Measurements from ENCODE around the gene ENAH.

DNA sequence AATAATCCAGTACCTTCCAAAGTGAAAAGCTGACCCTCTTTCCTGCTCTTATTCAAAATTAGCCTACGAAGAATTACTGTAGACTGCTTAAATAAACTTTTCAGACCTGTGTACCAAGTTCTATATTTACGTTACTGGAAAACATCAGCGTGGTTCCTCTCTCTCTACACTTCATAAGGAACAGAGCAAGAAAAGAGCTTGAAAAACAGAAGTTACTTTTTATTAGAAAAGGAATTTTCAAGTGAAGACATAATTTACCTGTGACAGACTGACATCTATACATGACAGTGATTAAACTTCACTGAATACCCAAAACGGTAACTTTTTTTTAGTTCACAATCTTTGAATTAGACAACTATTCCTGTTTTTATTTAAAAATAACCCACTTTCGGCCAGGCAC lies 2.7 kb downstream of the ENAH start:
- no peak for TF ChIP-seq CTCF (IDR thresholded peaks at IDR 0.05)
- no peak for TF ChIP-seq EZH2 (IDR thresholded peaks at IDR 0.05; ENCODE audit: borderline replicate concordance, insufficient read depth, low read depth, low read length, poor library complexity, severe bottlenecking)

All from B cell (primary cell).